ENCODE data around the gene FIBCD1. TPM values are rescaled to one million over a fixed set of nuclear protein-coding genes. Genes with fewer than 3 reads are reported as not detected.
"Not testable (repeated sequence)": the region's sequence is repeated elsewhere in the genome, so short reads cannot be mapped to it uniquely, and the experiment has no call there.

FIBCD1 gene
- total RNA-seq, 1 donor: 5.1 TPM

DNA sequence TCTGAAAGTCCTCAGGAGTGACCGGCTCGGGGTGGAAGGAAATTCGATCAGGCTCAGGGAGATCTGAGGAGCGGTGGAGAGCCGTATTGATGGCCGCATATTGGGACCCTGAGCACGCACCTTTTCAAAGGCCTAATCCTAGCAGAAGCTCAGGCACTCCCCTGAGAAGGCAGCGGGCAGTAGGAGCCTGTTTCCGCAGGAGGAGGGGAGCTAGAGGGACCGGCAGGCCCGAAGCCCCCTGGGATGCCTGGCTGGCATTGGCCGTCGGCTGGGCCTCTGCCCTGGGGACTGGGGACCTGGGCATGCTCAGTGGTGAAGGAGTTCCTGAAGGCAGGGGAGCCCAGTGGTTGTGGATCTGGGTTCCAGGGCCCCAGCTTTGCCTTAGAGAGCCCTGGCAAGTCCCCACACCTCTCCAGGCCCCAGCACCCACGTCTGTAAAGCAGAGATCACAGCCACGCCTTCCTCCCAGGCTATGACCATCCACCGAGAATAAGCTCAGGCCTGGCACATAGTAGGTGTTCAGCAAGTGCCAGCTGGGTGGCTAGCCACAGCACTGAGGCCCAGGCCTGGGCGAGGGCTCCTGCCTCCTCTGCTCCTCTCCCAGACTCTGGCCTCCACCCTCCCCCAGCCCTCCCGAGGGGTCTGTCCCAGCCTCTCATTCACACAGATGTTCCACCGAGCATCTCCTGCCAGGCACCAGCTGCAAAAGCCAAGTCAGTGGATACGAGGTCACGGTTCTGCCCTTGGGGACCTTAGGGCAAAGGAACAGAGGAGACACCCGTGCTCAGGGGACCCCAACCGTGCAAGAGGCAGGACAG is 25.2 kb downstream of the FIBCD1 start:
- Histone ChIP-seq H4K20me1 (ENCODE audit: insufficient read depth, low read length) (no peaks in the 10 kb centered on the region), H3K79me2 (ENCODE audit: insufficient read depth, low read length) (no peaks in the 10 kb centered on the region), H3K4me1 (ENCODE audit: insufficient read depth, low read length) (no peaks in the 10 kb centered on the region), H3K4me3 (ENCODE audit: insufficient read depth, low read length) (peak overlapping the region; percentile 4), H3K27me3 (ENCODE audit: insufficient read depth, low read length) (peaks cover 13% of the 10 kb centered on the region), H3K36me3 (ENCODE audit: insufficient read depth, low read length) (no peaks in the 10 kb centered on the region), H2AFZ (ENCODE audit: low read length) (peak overlapping the region; percentile 67), H3K27ac (ENCODE audit: low read depth, low read length) (peak overlapping the region; percentile 80), H3K9me3 (ENCODE audit: low read depth, low read length) (no peaks in the 10 kb centered on the region), H3K4me2 (ENCODE audit: insufficient read depth, low read length) (peak overlapping the region; percentile 57)
- DNase-seq (ENCODE audit: insufficient read length, low spot score, missing footprints): no peak
- no peak for TF ChIP-seq CTCF (IDR thresholded peaks at IDR 0.05; ENCODE audit: extremely low read depth, low read depth, low read length)

DNA sequence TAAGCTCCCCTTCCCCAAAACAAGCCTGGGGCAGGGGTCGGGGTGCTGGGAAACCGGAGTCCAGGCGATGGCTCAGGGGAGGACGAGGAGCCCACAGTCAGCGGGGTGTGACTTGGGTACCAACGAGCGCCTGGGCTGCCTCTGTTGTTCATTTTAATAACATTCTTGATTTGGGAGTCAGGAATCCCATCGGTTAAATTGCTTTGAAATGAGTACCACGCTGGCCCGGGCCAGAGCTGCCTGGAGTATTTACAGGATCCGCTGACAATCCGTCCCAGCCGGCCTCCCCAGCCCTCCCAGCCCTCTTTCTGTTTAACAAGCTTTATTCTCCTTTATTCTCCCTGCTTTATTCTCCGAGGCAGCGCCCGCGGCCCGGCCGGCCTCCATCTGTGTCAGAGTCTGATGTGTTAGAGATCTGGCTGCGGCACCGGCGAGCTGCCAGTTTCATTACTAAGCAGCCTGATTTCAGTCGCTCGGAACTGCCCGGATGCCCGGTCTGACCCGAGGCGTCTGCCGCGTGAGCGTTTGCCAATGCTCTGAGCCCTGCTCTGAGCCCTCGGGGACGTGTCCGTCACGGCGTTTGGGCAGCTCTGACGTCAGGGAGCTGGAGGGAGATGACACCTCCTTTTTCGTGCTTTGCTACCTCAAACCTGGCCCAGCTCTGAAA is 26.0 kb downstream of the FIBCD1 start:
- DNase-seq (ENCODE audit: insufficient read length, low spot score, missing footprints): peak; percentile 96
- Histone ChIP-seq H3K27me3 (ENCODE audit: insufficient read depth, low read length) (peaks cover 6% of the 10 kb centered on the region), H3K4me1 (ENCODE audit: insufficient read depth, low read length) (no peaks in the 10 kb centered on the region), H3K27ac (ENCODE audit: low read depth, low read length) (peak overlapping the region; percentile 80), H3K4me3 (ENCODE audit: insufficient read depth, low read length) (peak overlapping the region; percentile 4), H3K79me2 (ENCODE audit: insufficient read depth, low read length) (no peaks in the 10 kb centered on the region), H2AFZ (ENCODE audit: low read length) (peak overlapping the region; percentile 70), H3K36me3 (ENCODE audit: insufficient read depth, low read length) (no peaks in the 10 kb centered on the region), H3K9me3 (ENCODE audit: low read depth, low read length) (no peaks in the 10 kb centered on the region), H3K4me2 (ENCODE audit: insufficient read depth, low read length) (peak overlapping the region; percentile 57), H4K20me1 (ENCODE audit: insufficient read depth, low read length) (no peaks in the 10 kb centered on the region)
- TF ChIP-seq CTCF (IDR thresholded peaks at IDR 0.05; ENCODE audit: extremely low read depth, low read depth, low read length): no peak

- no peaks in the 10 kb centered on the region for H4K20me1 ChIP-seq (ENCODE audit: insufficient read depth, low read length)
- H3K27ac ChIP-seq (ENCODE audit: low read depth, low read length): no peak overlapping the region
- H3K79me2 ChIP-seq (ENCODE audit: insufficient read depth, low read length): no peaks in the 10 kb centered on the region
- H2AFZ ChIP-seq (ENCODE audit: low read length): no peak overlapping the region
- no peaks in the 10 kb centered on the region for H3K9me3 ChIP-seq (ENCODE audit: low read depth, low read length)
- DNase-seq (ENCODE audit: insufficient read length, low spot score, missing footprints): no peak
- H3K4me3 ChIP-seq (ENCODE audit: insufficient read depth, low read length): no peak overlapping the region
- no peaks in the 10 kb centered on the region for H3K36me3 ChIP-seq (ENCODE audit: insufficient read depth, low read length)
- H3K27me3 ChIP-seq (ENCODE audit: insufficient read depth, low read length): no peaks in the 10 kb centered on the region
- H3K4me1 ChIP-seq (ENCODE audit: insufficient read depth, low read length): no peaks in the 10 kb centered on the region
- no peak for TF ChIP-seq CTCF (IDR thresholded peaks at IDR 0.05; ENCODE audit: extremely low read depth, low read depth, low read length)
- H3K4me2 ChIP-seq (ENCODE audit: insufficient read depth, low read length): no peak overlapping the region
Observed at GRCh38 chr9:130911254-130912049, 27.6 kb downstream of the FIBCD1 start.

- not testable (repeated sequence) for H2AFZ ChIP-seq (ENCODE audit: low read length); H4K20me1 ChIP-seq (ENCODE audit: insufficient read depth, low read length); H3K4me1 ChIP-seq (ENCODE audit: insufficient read depth, low read length); H3K79me2 ChIP-seq (ENCODE audit: insufficient read depth, low read length); H3K4me2 ChIP-seq (ENCODE audit: insufficient read depth, low read length); H3K27me3 ChIP-seq (ENCODE audit: insufficient read depth, low read length); H3K9me3 ChIP-seq (ENCODE audit: low read depth, low read length); H3K27ac ChIP-seq (ENCODE audit: low read depth, low read length); H3K4me3 ChIP-seq (ENCODE audit: insufficient read depth, low read length); DNase-seq (ENCODE audit: insufficient read length, low spot score, missing footprints); H3K36me3 ChIP-seq (ENCODE audit: insufficient read depth, low read length)
Observed at GRCh38 chr9:130910670-130911069, 28.4 kb downstream of the FIBCD1 start.

- H3K4me1 ChIP-seq (ENCODE audit: insufficient read depth, low read length); H3K27ac ChIP-seq (ENCODE audit: low read depth, low read length); H3K4me2 ChIP-seq (ENCODE audit: insufficient read depth, low read length); H4K20me1 ChIP-seq (ENCODE audit: insufficient read depth, low read length); DNase-seq (ENCODE audit: insufficient read length, low spot score, missing footprints); H3K36me3 ChIP-seq (ENCODE audit: insufficient read depth, low read length); H2AFZ ChIP-seq (ENCODE audit: low read length); H3K79me2 ChIP-seq (ENCODE audit: insufficient read depth, low read length); H3K9me3 ChIP-seq (ENCODE audit: low read depth, low read length); H3K4me3 ChIP-seq (ENCODE audit: insufficient read depth, low read length); H3K27me3 ChIP-seq (ENCODE audit: insufficient read depth, low read length): not testable (repeated sequence)
Observed at GRCh38 chr9:130910041-130910440, 29.0 kb downstream of the FIBCD1 start.
